SH-SY5Y (cell line): ENCODE data around the gene GNAT2.

Experiments
- GATA2 ChIP-seq: IDR thresholded peaks from 2 replicates; pipeline ENCODE4 v1.6.1; 2011; ENCODE audit warnings: mild to moderate bottlenecking, low read depth, low read length
- GATA3 ChIP-seq: IDR thresholded peaks from 2 replicates; pipeline ENCODE4 v1.6.1; 2011; ENCODE audit warnings: low read depth, mild to moderate bottlenecking, low read length, moderate library complexity

DNA sequence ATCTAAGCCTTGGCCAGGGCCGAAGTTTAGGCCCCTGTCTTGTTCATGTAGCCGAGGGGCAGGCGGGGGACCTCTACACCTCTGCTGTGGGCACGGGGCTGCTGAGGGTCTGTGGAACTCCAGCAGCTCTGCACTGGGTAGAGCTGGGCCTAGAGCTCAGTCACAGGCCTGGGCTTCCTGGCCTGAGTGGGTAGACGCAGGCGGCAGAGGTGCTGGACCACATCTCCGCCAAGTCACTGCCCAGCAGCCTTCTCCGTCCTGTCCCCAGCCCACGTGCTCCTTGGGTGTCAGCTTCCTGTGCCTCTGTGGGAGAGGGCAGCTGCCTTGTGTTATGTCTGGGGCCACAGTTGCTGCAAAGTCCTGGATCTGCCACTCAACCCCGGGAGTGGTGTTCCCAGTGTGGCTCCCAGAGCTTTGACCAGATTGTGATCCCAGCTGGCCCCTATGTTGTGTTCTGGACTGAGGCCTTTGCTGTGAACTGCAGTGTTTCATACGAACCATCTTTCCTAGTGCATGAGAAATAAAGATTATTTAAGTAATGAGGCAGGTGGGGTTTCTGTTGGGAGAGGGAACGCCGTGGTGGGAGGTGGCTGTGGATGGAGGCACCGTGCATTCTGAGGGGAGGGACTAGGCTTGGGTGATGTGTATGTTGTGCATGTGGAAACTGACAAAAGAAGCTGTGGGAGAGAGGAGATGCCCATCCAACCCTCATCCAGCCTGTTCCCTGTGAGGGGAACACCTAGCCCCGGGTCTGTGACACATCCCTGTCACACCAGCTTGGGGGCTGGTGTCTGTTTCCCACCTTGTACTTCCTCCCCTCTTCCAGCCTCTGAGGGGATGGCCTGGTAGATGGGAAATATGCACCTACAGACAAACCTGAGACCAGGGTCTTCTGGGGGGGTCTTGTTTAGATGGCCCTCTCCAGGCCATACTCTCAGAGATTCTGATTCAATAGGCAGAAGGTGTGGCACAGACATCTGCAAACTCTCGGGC is 12.4 kb upstream of the GNAT2 start:
- TF ChIP-seq GATA3 (no peak), GATA2 (no peak)
